Measurements from ENCODE around the gene ERC1.

GRCh38 chr12:966724-967123 is 24.3 kb upstream of the ERC1 start:
- TF ChIP-seq CTCF (IDR thresholded peaks at IDR 0.05) (no peak), POLR2A (IDR thresholded peaks at IDR 0.05) (no peak)

Data from uterus (tissue), 2 donors.